Thymus (tissue), 11 donors: ENCODE data around the gene SSH3. TPM values are rescaled to one million over a fixed set of nuclear protein-coding genes. Genes with fewer than 3 reads are reported as not detected.

Experiments
- DNase-seq, 9 donors: peaks; one replicate each; pipeline ENCODE4 v3.0.0-alpha.2; 2013; ENCODE audit warnings: low spot score in 9 of 9, low read depth in 6 of 9, missing footprints in 1 of 9
- H3K27ac ChIP-seq, 2 donors: one replicate each; pipeline ENCODE4 v1.5.1; 2013; ENCODE audit warnings: control low read depth in 1 of 2, low read depth in 1 of 2, low read length in 1 of 2, mild to moderate bottlenecking in 1 of 2, moderate library complexity in 1 of 2
- H3K27me3 ChIP-seq, 2 donors: one replicate each; pipeline ENCODE4 v1.5.1; 2013; ENCODE audit warnings: low read length in 1 of 2; ENCODE audit not compliant: control insufficient read depth in 2 of 2, insufficient read depth in 1 of 2
- H3K36me3 ChIP-seq, 2 donors: one replicate each; pipeline ENCODE4 v1.5.1; 2013; ENCODE audit warnings: low read length in 1 of 2, mild to moderate bottlenecking in 1 of 2, moderate library complexity in 1 of 2; ENCODE audit not compliant: control insufficient read depth in 2 of 2, insufficient read depth in 2 of 2
- H3K4me1 ChIP-seq, 2 donors: one replicate each; pipeline ENCODE4 v1.5.1; 2013; ENCODE audit warnings: low read length in 2 of 2; ENCODE audit not compliant: control insufficient read depth in 2 of 2, insufficient read depth in 2 of 2
- H3K4me3 ChIP-seq, 2 donors: one replicate each; pipeline ENCODE4 v1.5.1; 2013; ENCODE audit warnings: low read length in 2 of 2, control low read depth in 1 of 2, mild to moderate bottlenecking in 1 of 2
- H3K9me3 ChIP-seq, 2 donors: one replicate each; pipeline ENCODE4 v1.5.1; 2013; ENCODE audit warnings: low read length in 1 of 2, mild to moderate bottlenecking in 1 of 2; ENCODE audit not compliant: control insufficient read depth in 2 of 2, insufficient read depth in 1 of 2
- WGBS: extraction: QIAGEN DNeasy Blood & Tissue Kit; methylation state at CpG from one replicate; pipeline ENCODE4 v1.1.7; 2013; 5-methylcytosine and 5-hydroxymethylcytosine counted together
- polyA plus RNA-seq: library from polyadenylated mRNA; stranded (reverse); fragments of 200-250 nt; gene quantifications from one replicate; pipeline ENCODE4 v1.2.3, GENCODE V29; 2013
- total RNA-seq: library from RNA; stranded (reverse); fragments of 120-200 nt; gene quantifications from one replicate; pipeline ENCODE4 v1.2.4, GENCODE V29; 2013
- donor health status: healthy.

Gene SSH3
- total and polyA plus RNA-seq, 2 donors = 1.8 to 11.8 TPM

DNA sequence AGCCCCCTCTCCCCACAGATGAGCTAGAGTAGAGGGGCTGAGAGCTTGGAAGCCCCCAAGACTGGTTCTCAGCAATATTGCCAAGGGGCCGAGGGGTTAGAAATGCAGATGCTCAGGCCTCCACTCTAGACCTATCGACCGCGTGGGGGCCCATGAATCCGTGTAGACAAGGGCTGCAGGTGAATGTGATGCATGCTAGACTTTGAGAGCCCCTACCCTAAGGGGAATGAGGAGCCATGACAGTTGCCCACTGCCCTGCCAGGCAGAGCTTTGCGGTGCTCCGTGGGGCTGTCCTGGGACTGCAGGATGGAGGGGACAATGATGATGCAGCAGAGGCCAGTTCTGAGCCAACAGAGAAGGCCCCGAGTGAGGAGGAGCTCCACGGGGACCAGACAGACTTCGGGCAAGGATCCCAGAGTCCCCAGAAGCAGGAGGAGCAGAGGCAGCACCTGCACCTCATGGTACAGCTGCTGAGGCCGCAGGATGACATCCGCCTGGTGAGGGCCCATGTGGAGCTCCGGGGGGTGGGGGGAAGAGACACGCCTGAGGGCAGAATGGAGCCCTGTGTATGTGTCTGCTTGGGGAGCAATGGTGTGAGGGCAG is 1.3 kb downstream of the SSH3 start:
- Histone ChIP-seq H3K4me3 (no peak overlapping the region), H3K36me3 (peaks cover 28 to 31% of the 10 kb centered on the region in 2 donors), H3K9me3 (peaks cover 0 to 4% of the 10 kb centered on the region in 2 donors), H3K27ac (no peak overlapping the region), H3K27me3 (peaks cover 0 to 30% of the 10 kb centered on the region in 2 donors), H3K4me1 (peaks cover 11 to 17% of the 10 kb centered on the region in 2 donors)
- WGBS = 87% methylated on average over 14 of the region's 14 CpGs
- no peak for DNase-seq

DNA sequence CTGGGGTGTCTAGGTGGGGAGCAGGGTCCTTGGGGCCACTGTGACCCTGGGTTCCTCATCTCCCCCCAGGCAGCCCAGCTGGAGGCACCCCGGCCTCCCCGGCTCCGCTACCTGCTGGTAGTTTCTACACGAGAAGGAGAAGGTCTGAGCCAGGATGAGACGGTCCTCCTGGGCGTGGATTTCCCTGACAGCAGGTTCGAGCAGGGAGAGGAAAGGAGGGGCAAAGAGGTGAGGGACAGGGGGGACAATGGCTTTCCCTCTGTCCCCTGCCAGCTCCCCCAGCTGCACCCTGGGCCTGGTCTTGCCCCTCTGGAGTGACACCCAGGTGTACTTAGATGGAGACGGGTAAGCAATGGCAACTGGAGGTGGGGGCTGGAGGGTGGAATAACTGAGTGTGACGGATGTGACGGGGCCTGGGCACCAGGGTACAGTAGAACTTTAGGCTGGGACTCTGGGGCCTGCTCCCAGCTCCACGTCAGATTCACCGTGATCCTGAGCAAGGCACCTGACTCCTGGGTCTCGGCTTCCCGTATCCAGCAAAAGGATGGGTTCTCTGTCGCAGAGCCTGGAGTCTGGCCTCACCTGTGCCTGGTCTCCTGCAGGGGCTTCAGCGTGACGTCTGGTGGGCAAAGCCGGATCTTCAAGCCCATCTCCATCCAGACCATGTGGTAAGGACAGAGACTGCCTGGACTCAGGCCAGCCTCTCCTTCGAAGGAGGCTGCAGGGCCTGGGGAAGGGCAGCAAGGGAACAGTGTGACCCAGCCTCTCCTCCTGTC is 3.6 kb downstream of the SSH3 start:
- DNase-seq = no peak
- 97% methylated on average over 19 of the region's 19 CpGs for WGBS
- Histone ChIP-seq H3K36me3 (peaks cover 6 to 18% of the 10 kb centered on the region in 2 donors), H3K9me3 (peaks cover 0 to 4% of the 10 kb centered on the region in 2 donors), H3K4me1 (peaks cover 11 to 17% of the 10 kb centered on the region in 2 donors), H3K27ac (no peak overlapping the region), H3K27me3 (peaks cover 0 to 30% of the 10 kb centered on the region in 2 donors), H3K4me3 (no peak overlapping the region)

DNA sequence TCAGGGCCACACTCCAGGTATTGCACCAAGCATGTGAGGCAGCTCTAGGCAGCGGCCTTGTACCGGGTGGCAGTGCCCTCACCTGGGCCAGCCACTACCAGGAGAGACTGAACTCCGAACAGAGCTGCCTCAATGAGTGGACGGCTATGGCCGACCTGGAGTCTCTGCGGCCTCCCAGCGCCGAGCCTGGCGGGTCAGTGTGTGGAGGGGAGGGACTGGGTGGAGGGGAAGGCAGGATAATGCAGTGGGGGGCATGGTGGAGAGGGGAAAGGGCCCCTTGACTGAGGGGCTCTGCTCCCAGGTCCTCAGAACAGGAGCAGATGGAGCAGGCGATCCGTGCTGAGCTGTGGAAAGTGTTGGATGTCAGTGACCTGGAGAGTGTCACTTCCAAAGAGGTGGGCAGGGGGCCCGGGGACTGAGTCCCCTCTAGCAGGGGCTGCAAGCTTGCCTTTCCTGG is 4.2 kb downstream of the SSH3 start:
- Histone ChIP-seq H3K27me3 (peaks cover 0 to 24% of the 10 kb centered on the region in 2 donors), H3K9me3 (peaks cover 0 to 4% of the 10 kb centered on the region in 2 donors), H3K27ac (no peak overlapping the region), H3K4me1 (peaks cover 11 to 20% of the 10 kb centered on the region in 2 donors), H3K36me3 (peaks cover 2 to 14% of the 10 kb centered on the region in 2 donors), H3K4me3 (no peak overlapping the region)
- no peak for DNase-seq
- WGBS = 92% methylated on average over 12 of the region's 12 CpGs

DNA sequence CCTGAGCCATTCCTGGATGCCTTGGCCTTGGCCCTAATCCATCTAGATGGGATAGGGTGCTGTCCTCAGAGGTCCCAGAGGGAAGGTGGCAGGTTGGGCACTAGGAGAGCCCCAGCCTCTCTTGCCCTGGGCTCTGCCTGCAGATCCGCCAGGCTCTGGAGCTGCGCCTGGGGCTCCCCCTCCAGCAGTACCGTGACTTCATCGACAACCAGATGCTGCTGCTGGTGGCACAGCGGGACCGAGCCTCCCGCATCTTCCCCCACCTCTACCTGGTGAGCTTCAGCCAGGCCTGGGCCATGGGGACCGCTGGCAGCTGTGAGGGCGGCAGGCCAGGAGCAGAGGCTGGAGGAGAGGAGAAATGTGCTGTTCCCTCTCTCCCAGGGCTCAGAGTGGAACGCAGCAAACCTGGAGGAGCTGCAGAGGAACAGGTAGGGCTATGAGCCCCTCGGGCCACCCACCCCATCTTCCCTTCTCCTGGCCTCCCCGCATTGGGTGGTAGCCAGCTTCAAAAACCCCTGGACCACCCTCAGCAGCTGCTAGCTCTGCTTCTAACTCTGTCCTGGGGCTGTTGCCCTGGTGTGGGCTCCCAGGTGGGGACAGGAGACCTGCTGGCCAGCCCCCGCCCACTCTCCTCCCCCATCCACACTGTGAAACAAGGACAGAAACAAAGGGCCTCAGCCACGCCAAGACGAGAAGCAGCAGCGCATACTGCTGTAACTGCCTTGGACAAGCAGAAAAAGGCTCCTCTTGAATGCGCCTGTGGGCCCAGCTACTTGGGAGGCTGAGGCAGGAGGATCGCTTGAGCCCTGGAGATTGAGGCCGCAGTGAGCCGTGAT is 4.9 kb downstream of the SSH3 start:
- peaks cover 8 to 21% of the 10 kb centered on the region in 2 donors for H3K4me1 ChIP-seq
- H3K27me3 ChIP-seq = peaks cover 0 to 17% of the 10 kb centered on the region in 2 donors
- peaks cover 2 to 14% of the 10 kb centered on the region in 2 donors for H3K36me3 ChIP-seq
- 97% methylated on average over 20 of the region's 20 CpGs for WGBS
- H3K4me3 ChIP-seq = no peak overlapping the region
- no peak overlapping the region for H3K27ac ChIP-seq
- no peak for DNase-seq
- H3K9me3 ChIP-seq = peaks cover 0 to 4% of the 10 kb centered on the region in 2 donors

DNA sequence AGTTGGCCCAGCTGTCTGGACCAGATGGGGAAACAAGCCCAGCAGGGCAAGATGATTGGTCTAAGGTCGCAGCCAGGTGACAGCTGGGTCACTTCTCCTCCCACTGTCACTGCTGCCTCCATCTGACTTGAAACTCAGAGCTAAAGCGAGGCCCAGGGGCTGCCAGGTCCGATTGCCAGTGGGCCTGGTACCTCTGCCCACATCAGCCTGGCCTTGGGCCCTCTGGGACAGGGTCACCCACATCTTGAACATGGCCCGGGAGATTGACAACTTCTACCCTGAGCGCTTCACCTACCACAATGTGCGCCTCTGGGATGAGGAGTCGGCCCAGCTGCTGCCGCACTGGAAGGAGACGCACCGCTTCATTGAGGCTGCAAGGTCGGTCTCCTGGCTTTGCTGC is 5.8 kb downstream of the SSH3 start:
- DNase-seq = no peak
- peaks cover 0 to under 1% of the 10 kb centered on the region in 2 donors for H3K9me3 ChIP-seq
- no peak overlapping the region for H3K27ac ChIP-seq
- 99% methylated on average over 11 of the region's 11 CpGs for WGBS
- H3K4me1 ChIP-seq = peaks cover 4 to 18% of the 10 kb centered on the region in 2 donors
- peaks cover 2 to 14% of the 10 kb centered on the region in 2 donors for H3K36me3 ChIP-seq
- peaks cover 0 to 8% of the 10 kb centered on the region in 2 donors for H3K27me3 ChIP-seq
- H3K4me3 ChIP-seq = no peak overlapping the region

DNA sequence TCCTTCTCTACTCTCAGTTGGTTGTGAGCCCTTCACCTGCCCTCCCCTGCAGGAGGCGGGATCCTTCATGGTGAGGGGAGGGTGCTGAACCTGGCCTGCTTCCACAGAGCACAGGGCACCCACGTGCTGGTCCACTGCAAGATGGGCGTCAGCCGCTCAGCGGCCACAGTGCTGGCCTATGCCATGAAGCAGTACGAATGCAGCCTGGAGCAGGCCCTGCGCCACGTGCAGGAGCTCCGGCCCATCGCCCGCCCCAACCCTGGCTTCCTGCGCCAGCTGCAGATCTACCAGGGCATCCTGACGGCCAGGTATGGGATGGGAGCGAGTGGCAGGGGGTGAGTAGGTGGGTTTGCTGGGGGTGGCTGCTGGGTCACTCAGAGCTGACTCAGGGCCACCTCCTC is 6.3 kb downstream of the SSH3 start:
- WGBS = 98% methylated on average over 14 of the region's 14 CpGs
- peak overlapping the region in 1 of 2 donors; percentile 5 for H3K27ac ChIP-seq
- no peak overlapping the region for H3K4me3 ChIP-seq
- peaks cover 0 to 13% of the 10 kb centered on the region in 2 donors for H3K4me1 ChIP-seq
- peaks cover 2 to 14% of the 10 kb centered on the region in 2 donors for H3K36me3 ChIP-seq
- no peak for DNase-seq
- no peaks in the 10 kb centered on the region for H3K9me3 ChIP-seq
- H3K27me3 ChIP-seq = peaks cover 0 to 3% of the 10 kb centered on the region in 2 donors

DNA sequence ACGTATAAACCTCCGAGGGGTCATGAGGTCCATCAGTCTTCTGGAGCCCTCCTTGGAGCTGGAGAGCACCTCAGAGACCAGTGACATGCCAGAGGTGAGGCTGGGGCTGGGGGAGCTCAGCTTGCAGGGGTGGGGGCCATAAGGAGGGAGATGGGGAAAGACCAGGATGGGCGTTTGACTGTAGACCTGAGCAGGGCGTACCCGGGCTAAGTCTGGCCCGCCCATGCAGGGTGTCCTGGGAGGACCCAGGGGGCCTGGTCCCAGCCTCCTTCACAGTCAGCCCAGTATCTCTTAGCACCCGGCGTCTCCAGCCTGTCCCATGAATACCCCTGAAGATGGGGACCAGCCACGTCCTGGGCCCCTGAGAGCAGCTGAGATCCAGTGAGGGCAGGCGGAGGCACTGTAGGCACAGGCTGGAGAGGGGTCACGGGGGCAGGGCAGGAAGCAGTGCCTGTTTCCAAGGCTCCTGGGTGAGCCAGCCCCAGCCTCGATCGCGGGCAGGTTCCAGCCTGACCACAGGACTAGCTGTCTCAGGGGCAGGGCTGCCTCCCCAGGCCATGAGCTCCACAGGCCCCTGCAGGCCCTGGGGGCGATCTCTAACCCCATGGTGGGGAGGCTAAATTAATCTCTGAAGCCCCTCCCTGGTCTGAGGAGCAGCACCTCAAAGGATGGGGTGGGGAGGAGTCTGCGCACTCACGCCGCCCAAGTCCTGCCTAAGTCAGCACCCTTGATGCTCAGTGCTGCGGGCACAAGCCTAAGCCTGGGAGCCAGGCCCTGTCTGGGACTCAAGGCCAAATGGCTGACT is 7.1 kb downstream of the SSH3 start:
- peaks cover 2 to 14% of the 10 kb centered on the region in 2 donors for H3K36me3 ChIP-seq
- H3K9me3 ChIP-seq = no peaks in the 10 kb centered on the region
- no peaks in the 10 kb centered on the region for H3K27me3 ChIP-seq
- H3K4me1 ChIP-seq = peaks cover 0 to 12% of the 10 kb centered on the region in 2 donors
- DNase-seq = no peak
- no peak overlapping the region for H3K27ac ChIP-seq
- H3K4me3 ChIP-seq = no peak overlapping the region
- 97% methylated on average over 19 of the region's 19 CpGs for WGBS

DNA sequence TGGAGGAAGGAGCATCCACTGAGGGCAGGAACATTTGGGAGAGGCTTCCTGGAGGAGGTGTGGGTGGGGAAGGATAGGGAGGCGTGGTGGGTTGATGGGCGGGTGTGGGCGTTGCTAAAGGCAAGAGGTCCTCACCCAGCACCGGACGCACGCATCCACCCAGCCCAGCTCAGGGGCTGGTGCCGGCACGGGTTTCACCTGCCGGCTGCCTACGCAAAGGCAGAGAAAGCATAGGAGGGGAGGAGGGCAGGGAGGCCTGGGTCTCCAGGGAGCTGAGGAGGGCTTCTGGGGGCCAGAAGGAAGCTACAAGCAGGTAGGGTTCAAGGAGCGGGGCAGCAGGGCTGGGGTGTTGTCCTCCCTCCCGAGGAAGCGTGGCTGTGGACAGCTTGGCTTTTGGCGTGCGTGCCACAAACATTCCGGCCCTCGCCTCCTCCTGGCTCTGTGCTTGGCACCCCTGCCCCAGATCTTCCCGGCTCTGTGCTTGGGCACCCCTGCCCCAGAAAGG is 7.8 kb downstream of the SSH3 start:
- Histone ChIP-seq H3K36me3 (peaks cover 2 to 14% of the 10 kb centered on the region in 2 donors), H3K9me3 (no peaks in the 10 kb centered on the region), H3K27ac (no peak overlapping the region), H3K4me1 (peaks cover 0 to 12% of the 10 kb centered on the region in 2 donors), H3K27me3 (no peaks in the 10 kb centered on the region), H3K4me3 (no peak overlapping the region)
- WGBS = 96% methylated on average over 18 of the region's 18 CpGs
- no peak for DNase-seq
